Endothelial cell of umbilical vein (primary cell): ENCODE measurements around the gene ERG. TPM values are rescaled to one million over a fixed set of nuclear protein-coding genes. Genes with fewer than 3 reads are reported as not detected.

Experiments used
- BruUV-seq: library from RNA; stranded (reverse); fragments of 400-500 nt; replicated peaks from 2 replicates; lab custom pipeline; 2021; lab: Mats Ljungman, UMichigan
- CTCF ChIA-PET: fragments of 300-600, 350-600 bp; sonication (Branson Sonifier 250); formaldehyde crosslinking; loops from one replicate; lab custom pipeline; 2021; ENCODE audit warnings: antibody characterized with exemption, inconsistent platforms; lab: Charles Lee
- POLR2A ChIA-PET: fragments of 300-600, 350-600 bp; sonication (Branson Sonifier 250); formaldehyde crosslinking; loops from one replicate; lab custom pipeline; 2021; ENCODE audit warnings: antibody characterized with exemption, inconsistent platforms; lab: Charles Lee
- DNase-seq: peaks from one replicate; pipeline ENCODE4 v3.0.0-alpha.2; 2011; ENCODE audit warnings: low read depth, low spot score
- FAIRE-seq: peaks from 2 replicates; lab custom pipeline; 2011; peaks lifted over from hg19 to GRCh38; lab: Jason Lieb, UNC
- H2AFZ ChIP-seq: 2 replicates; pipeline ENCODE4 v1.6.0; 2012; ENCODE audit warnings: low read depth, low read length, control low read depth, inconsistent platforms
- H3K27ac ChIP-seq: 2 replicates; pipeline ENCODE4 v1.5.1; 2011; ENCODE audit warnings: low read depth, mild to moderate bottlenecking, control low read depth, low read length, moderate library complexity; ENCODE audit not compliant: insufficient read depth
- H3K27me3 ChIP-seq, 2 experiments: 2 replicates each; pipeline versions ENCODE4 v1.6.0 to v1.6.1; 2011; ENCODE audit warnings: low read length in 2 of 2, mixed read lengths in 1 of 2; ENCODE audit not compliant: control insufficient read depth in 2 of 2, insufficient read depth in 2 of 2
- H3K36me3 ChIP-seq, 2 experiments: 2 replicates in 1 of 2; 3 replicates in 1 of 2; pipeline ENCODE4 v1.5.1; 2011; ENCODE audit warnings: low read length in 2 of 2, mild to moderate bottlenecking in 1 of 2, moderate library complexity in 1 of 2; ENCODE audit not compliant: control insufficient read depth in 2 of 2, insufficient read depth in 2 of 2; ENCODE audit errors: extremely low read depth in 1 of 2
- H3K4me1 ChIP-seq: 3 replicates; pipeline ENCODE4 v1.5.1; 2011; ENCODE audit warnings: mild to moderate bottlenecking, low read length; ENCODE audit not compliant: control insufficient read depth, insufficient read depth; ENCODE audit errors: extremely low read depth
- H3K4me2 ChIP-seq: 2 replicates; pipeline ENCODE4 v1.6.1; 2011; ENCODE audit warnings: low read length, control low read depth, mixed read lengths; ENCODE audit not compliant: insufficient read depth
- H3K4me3 ChIP-seq, 3 experiments: fragments of 200-600 bp in 1 of 3; sonication (generic), shearing (Covaris generic) in 1 of 3; replicated peaks in 1 of 3; 2 replicates each; pipeline ENCODE4 v1.5.1; 2011 to 2016; ENCODE audit warnings: control low read depth in 3 of 3, low read length in 3 of 3, mild to moderate bottlenecking in 2 of 3, inconsistent platforms in 1 of 3, low read depth in 1 of 3, moderate library complexity in 1 of 3; ENCODE audit not compliant: insufficient read depth in 1 of 3
- H3K79me2 ChIP-seq: 2 replicates; pipeline ENCODE4 v1.6.0; 2012; ENCODE audit warnings: low read length, inconsistent platforms; ENCODE audit not compliant: control insufficient read depth, insufficient read depth
- H3K9ac ChIP-seq: replicated peaks from 2 replicates; pipeline ENCODE3; 2011; ENCODE audit warnings: low read length, control low read depth; ENCODE audit not compliant: insufficient read depth; ENCODE audit errors: extremely low read depth
- H3K9me1 ChIP-seq: replicated peaks from 3 replicates; pipeline ENCODE4 v1.6.0; 2011; ENCODE audit warnings: mild to moderate bottlenecking, low read length; ENCODE audit not compliant: control insufficient read depth, insufficient read depth; ENCODE audit errors: extremely low read depth
- H3K9me3 ChIP-seq: replicated peaks from 2 replicates; pipeline ENCODE4 v1.5.1; 2012; ENCODE audit warnings: low read length, inconsistent platforms; ENCODE audit not compliant: control insufficient read depth, insufficient read depth
- H4K20me1 ChIP-seq: replicated peaks from 2 replicates; pipeline ENCODE3; 2011; ENCODE audit warnings: mild to moderate bottlenecking, low read length; ENCODE audit not compliant: control insufficient read depth, insufficient read depth; ENCODE audit errors: extremely low read depth
- EZH2 ChIP-seq: IDR thresholded peaks from 2 replicates; pipeline ENCODE4 v1.6.1; 2012; ENCODE audit warnings: borderline replicate concordance, low read depth, mild to moderate bottlenecking, moderate library complexity, low read length, inconsistent platforms; ENCODE audit not compliant: severe bottlenecking
- FOS ChIP-seq: IDR thresholded peaks from 2 replicates; pipeline ENCODE4 v1.6.1; 2011; ENCODE audit warnings: mild to moderate bottlenecking, low read length, moderate library complexity, borderline replicate concordance; ENCODE audit not compliant: insufficient read depth
- GATA2 ChIP-seq: IDR thresholded peaks from 2 replicates; pipeline ENCODE4 v1.7.0; 2011; ENCODE audit warnings: low read depth, mild to moderate bottlenecking, moderate library complexity, mixed read lengths, low read length; ENCODE audit not compliant: insufficient read length, insufficient read depth
- JUN ChIP-seq: IDR thresholded peaks from 2 replicates; pipeline ENCODE4 v1.6.1; 2011; ENCODE audit warnings: borderline replicate concordance, low read depth; ENCODE audit not compliant: insufficient read length, insufficient read depth
- POLR2A ChIP-seq: IDR thresholded peaks from 2 replicates; pipeline ENCODE4 v1.6.1; 2012; ENCODE audit warnings: low read depth, mild to moderate bottlenecking, control low read depth, low read length
- POLR2AphosphoS5 ChIP-seq: IDR thresholded peaks from 2 replicates; pipeline ENCODE4 v1.6.1; 2012; ENCODE audit warnings: low read depth, mild to moderate bottlenecking, control low read depth, low read length, moderate library complexity; ENCODE audit not compliant: insufficient read depth
- dilution Hi-C: fragments of 300-500 bp; cut with MboI; formaldehyde crosslinking; loops from one replicate; pipeline ENCODE4 v1.15.0; 2019; ENCODE audit warnings: low sequenced_read_pairs; ENCODE audit not compliant: extremely low pct_ligation_motif_present
- intact Hi-C: fragments of 100-400 bp; cut with micrococcal nuclease; formaldehyde crosslinking; loops from one replicate; pipeline ENCODE4 v1.10.0; 2022
- polyA plus RNA-seq, 4 experiments: library from polyadenylated mRNA; depleted of rRNA in 3 of 4; stranded (reverse) in 3 of 4; unstranded in 1 of 4; fragments of >200 nt; gene quantifications; 2 replicates each; pipeline versions ENCODE4 v1.2.1 to v1.2.3, GENCODE V29; 2011 to 2012; ENCODE audit warnings: missing spikeins in 1 of 4
- total RNA-seq: library from RNA; stranded (reverse); gene quantifications from 2 replicates; pipeline ENCODE4 v1.2.3, GENCODE V29; 2021

Gene ERG
- total and polyA plus RNA-seq, 2 donors (not counting 3 experiments of a cell fraction or from before 2014, with no cell fraction given), result 173 to 210 TPM

- DNase-seq (no peak), FAIRE-seq (no peak)
- TF ChIP-seq FOS (no peak), POLR2AphosphoS5 (peak; percentile 29)
- H3K9ac ChIP-seq, result no peak overlapping the region
- H3K9me1 ChIP-seq, result no peaks in the 10 kb centered on the region
- H3K79me2 ChIP-seq, result peaks cover 92% of the 10 kb centered on the region
- H2AFZ ChIP-seq, result no peak overlapping the region
- no peaks in the 10 kb centered on the region for H3K27me3 ChIP-seq
- H3K4me2 ChIP-seq, result peak overlapping the region; percentile 81
- H3K36me3 ChIP-seq, result no peaks in the 10 kb centered on the region
- dilution Hi-C loops (no loop called here), intact Hi-C loops (loop anchor here (10.0 kb wide), 1 partner anchor 175 kb away; no protein-coding TSS in a partner anchor)
- peak overlapping the region; percentile 99 for H3K27ac ChIP-seq
- H4K20me1 ChIP-seq, result peaks cover 4% of the 10 kb centered on the region
- CTCF ChIA-PET, result interaction anchor here (0.8 to 1.2 kb wide), 2 partner anchors 25 to 44 kb away, joined by 3 to 4 read pairs; no protein-coding TSS in a partner anchor
- H3K9me3 ChIP-seq, result no peaks in the 10 kb centered on the region
- POLR2A ChIA-PET, result no interaction called here
- no peak overlapping the region for H3K4me3 ChIP-seq
- BruUV-seq, result no TSS peak
- H3K4me1 ChIP-seq, result peaks cover 93% of the 10 kb centered on the region
Measured at GRCh38 chr21:38479641-38480525, 18.4 kb downstream of the ERG start.

GRCh38 chr21:38478782-38479181 is 19.5 kb downstream of the ERG start:
- CTCF ChIA-PET, result interaction anchor here (0.7 to 1.6 kb wide), 2 partner anchors 21 to 89 kb away, joined by 3 to 7 read pairs; partner anchors contain the start of gene ERG
- H4K20me1 ChIP-seq, result peaks cover 4% of the 10 kb centered on the region
- no peaks in the 10 kb centered on the region for H3K36me3 ChIP-seq
- H3K4me2 ChIP-seq, result peak overlapping the region; percentile 81
- no peaks in the 10 kb centered on the region for H3K27me3 ChIP-seq
- dilution Hi-C loops (no loop called here), intact Hi-C loops (loop anchor here (10.0 kb wide), 1 partner anchor 174 kb away; no protein-coding TSS in a partner anchor)
- H3K27ac ChIP-seq, result peak overlapping the region; percentile 99
- no peaks in the 10 kb centered on the region for H3K9me1 ChIP-seq
- H3K4me1 ChIP-seq, result peaks cover 94% of the 10 kb centered on the region
- no peak for FAIRE-seq
- DNase-seq, result no peak
- H3K4me3 ChIP-seq, result no peak overlapping the region
- POLR2A ChIA-PET, result interaction anchor here (1.1 kb wide), 1 partner anchor 10 kb away, joined by 3 read pairs; no protein-coding TSS in a partner anchor
- no peak overlapping the region for H2AFZ ChIP-seq
- H3K79me2 ChIP-seq, result peaks cover 93% of the 10 kb centered on the region
- no peaks in the 10 kb centered on the region for H3K9me3 ChIP-seq
- no peak for TF ChIP-seq EZH2
- TF ChIP-seq POLR2AphosphoS5, result no peak
- peak; percentile 29 for TF ChIP-seq GATA2
- TF ChIP-seq FOS, result peak; percentile 24
- no peak for TF ChIP-seq POLR2A
- TF ChIP-seq JUN, result no peak
- no peak overlapping the region for H3K9ac ChIP-seq
- no TSS peak for BruUV-seq
